Right renal pelvis (tissue), 4 donors: ENCODE data around the gene MED14. TPM values are rescaled to one million over a fixed set of nuclear protein-coding genes. Genes with fewer than 3 reads are reported as not detected.

Source experiments
- DNase-seq, 4 donors: peaks; one replicate each; pipeline ENCODE4 v3.0.0-alpha.2; 2013; ENCODE audit warnings: low read depth in 4 of 4, low spot score in 3 of 4, missing footprints in 1 of 4
- polyA plus RNA-seq, 4 donors: library from polyadenylated mRNA; unstranded; fragments of 120-200 nt; gene quantifications; one replicate each; pipeline ENCODE4 v1.2.1, GENCODE V29; 2013; ENCODE audit not compliant: insufficient read length in 4 of 4

MED14 gene
- polyA plus RNA-seq, 4 donors, result 44.2 to 53.7 (median 49.5) TPM

DNA sequence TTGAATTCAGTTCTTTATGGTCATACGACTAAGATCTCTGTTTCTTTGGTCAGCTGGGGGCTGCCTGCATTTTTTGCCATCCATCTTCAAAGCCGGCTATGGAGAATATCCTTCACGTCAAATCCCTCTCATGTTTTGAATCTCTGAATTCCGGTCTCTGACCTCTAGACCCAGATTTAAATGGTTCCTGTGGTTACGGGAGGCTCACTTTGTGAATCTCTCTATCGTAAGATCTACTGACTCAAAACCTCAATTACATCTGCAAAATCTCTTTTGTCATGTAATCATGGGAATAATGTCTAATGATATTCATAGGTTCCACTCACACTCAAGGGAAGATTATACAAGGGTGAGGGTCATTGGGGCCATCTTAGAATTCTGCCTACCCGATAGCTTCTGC lies 117.8 kb downstream of the MED14 start:
- DNase-seq, result no peak

DNA sequence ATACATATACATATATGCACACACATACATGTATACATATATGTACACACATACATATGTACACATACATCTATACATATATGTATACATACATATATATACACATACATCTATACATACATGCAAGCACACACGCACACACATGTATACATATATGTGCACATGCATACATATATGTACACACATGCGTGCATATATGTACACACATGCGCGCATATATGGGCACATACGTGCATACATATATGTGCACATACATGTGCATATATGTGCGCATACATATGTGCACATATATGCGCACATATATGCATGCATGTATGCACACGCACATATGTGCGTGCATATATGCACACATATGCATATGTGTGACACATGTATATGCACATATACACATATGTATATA lies 119.4 kb downstream of the MED14 start:
- DNase-seq, result no peak

DNA sequence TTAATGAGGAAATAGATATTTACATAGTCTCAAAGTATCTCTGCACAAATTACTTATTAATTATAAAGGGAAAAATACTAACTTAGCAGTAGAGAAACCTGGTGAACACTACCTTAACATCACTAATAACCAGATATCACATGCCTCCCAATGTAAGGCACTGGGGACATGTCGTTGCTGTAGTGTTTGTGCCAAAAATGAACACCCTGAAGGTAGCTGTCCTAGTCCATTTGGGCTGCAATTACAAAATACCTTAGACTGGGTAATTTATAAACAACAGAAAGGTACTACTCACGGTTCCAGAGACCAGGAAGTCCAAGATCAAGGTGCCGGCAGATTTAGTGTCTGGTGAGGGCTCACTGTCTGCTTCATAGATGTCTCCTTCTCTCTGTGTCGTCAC lies 122.8 kb downstream of the MED14 start:
- DNase-seq, result no peak

DNA sequence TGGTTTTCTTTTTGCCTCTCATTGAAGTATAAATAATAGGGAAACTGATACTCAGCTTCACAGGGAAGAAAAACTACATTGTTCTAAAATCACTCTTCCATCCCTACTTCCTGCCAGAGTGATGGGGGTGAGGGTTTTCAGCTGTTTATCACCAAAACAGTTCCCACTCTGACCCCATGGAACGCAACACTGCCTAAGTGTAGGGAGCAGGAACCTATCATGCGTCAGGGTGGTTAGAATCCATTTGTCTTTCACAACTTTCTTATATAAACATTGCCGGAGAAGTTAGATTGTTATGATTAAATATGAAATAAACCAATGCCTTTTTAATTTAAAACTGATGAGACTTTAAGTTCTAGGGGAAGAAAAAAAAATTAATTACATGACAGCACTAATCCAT lies 128.0 kb downstream of the MED14 start:
- no peak for DNase-seq

DNA sequence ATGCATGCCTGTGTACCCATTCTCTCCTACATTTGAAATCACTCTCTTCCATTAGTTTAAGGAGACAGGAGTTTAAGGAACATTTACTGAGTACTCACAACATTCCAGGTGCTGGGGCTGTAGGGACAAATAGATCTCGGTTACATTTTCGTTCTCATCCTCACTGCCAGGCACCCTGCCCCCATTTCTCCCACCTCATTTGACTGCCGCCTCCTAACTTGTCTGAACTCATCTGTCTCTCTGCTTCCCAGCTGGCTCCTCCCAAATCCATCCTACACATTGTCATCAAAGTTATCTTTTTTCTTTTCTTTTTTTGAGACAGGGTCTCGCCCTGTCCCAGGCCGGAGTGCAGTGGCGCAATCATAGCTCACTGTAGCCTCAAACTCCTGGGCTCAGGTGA lies 131.9 kb downstream of the MED14 start:
- no peak for DNase-seq

Other genes with a start within 250 kb of the MED14 start
- gene ATP6AP2, start 154.6 kb downstream of the MED14 start, polyA plus RNA-seq, result 100 to 1,000 TPM; 193 to 234 (median 230) TPM
- not detected for gene MPC1L, start 112.1 kb downstream of the MED14 start, polyA plus RNA-seq
- 10 to 100 TPM; 10.8 to 11.8 (median 11.5) TPM for gene CXorf38, start 88.0 kb downstream of the MED14 start, polyA plus RNA-seq